Large intestine (tissue), 3 donors: Measurements from ENCODE around the gene SH3TC1. TPM values are rescaled to one million over a fixed set of nuclear protein-coding genes. Genes with fewer than 3 reads are reported as not detected.

ENCODE experiments used
- DNase-seq, 2 donors: peaks; one replicate each; pipeline versions ENCODE4 v3.0.0 to v3.0.0-alpha.2; 2013
- H3K27ac ChIP-seq: one replicate; pipeline ENCODE4 v1.5.1; 2013; ENCODE audit warnings: low read length
- H3K27me3 ChIP-seq: 2 replicates; pipeline ENCODE4 v1.6.1; 2013; ENCODE audit warnings: low read length; ENCODE audit not compliant: control insufficient read depth, insufficient read depth
- H3K36me3 ChIP-seq: 2 replicates; pipeline ENCODE4 v1.6.1; 2013; ENCODE audit warnings: low read length; ENCODE audit not compliant: control insufficient read depth, insufficient read depth
- H3K4me1 ChIP-seq: one replicate; pipeline ENCODE4 v1.6.1; 2013; ENCODE audit warnings: low read length; ENCODE audit not compliant: control insufficient read depth, insufficient read depth
- H3K4me3 ChIP-seq: one replicate; pipeline ENCODE4 v1.5.1; 2013; ENCODE audit warnings: low read length
- H3K9me3 ChIP-seq: one replicate; pipeline ENCODE4 v1.6.1; 2013; ENCODE audit warnings: mild to moderate bottlenecking, low read depth, low read length, moderate library complexity; ENCODE audit not compliant: control insufficient read depth
- WGBS: methylation state at CpG from one replicate; pipeline ENCODE4 v1.1.5; 2013; ENCODE audit warnings: low lambda C conversion rate; ENCODE audit not compliant: insufficient coverage; 5-methylcytosine and 5-hydroxymethylcytosine counted together
- polyA plus RNA-seq: library from polyadenylated mRNA; unstranded; fragments of 120-200 nt; gene quantifications from one replicate; pipeline ENCODE4 v1.2.1, GENCODE V29; 2013

Gene SH3TC1
- polyA plus RNA-seq, 1 donor = 21.1 TPM

DNA sequence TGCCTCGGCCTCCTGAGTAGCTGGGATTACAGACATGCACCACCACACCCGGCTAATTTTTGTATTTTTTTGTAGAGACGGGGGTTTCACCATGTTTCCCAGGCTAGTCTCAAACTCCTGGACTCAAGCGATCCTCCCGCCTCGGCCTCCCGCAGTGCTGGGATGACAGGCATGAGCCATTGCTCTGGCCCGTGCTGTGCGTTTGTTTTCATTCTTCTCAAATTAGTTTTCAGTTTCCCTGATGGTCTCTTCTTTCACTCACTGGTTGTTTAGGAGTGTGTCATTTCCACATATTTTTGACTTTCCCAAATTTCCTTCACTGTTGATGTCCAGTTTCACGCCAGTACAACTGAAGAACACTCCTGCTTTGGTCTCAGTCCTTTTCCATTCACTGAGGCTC lies 31.8 kb downstream of the SH3TC1 start:
- H3K4me1 ChIP-seq = peaks cover 5% of the 10 kb centered on the region
- peaks cover 56% of the 10 kb centered on the region for H3K36me3 ChIP-seq
- H3K27me3 ChIP-seq = no peaks in the 10 kb centered on the region
- H3K4me3 ChIP-seq = no peak overlapping the region
- no peaks in the 10 kb centered on the region for H3K9me3 ChIP-seq
- H3K27ac ChIP-seq = no peak overlapping the region
- DNase-seq = no peak
- WGBS = 100% methylated on average over 1 of the region's 10 CpGs

DNA sequence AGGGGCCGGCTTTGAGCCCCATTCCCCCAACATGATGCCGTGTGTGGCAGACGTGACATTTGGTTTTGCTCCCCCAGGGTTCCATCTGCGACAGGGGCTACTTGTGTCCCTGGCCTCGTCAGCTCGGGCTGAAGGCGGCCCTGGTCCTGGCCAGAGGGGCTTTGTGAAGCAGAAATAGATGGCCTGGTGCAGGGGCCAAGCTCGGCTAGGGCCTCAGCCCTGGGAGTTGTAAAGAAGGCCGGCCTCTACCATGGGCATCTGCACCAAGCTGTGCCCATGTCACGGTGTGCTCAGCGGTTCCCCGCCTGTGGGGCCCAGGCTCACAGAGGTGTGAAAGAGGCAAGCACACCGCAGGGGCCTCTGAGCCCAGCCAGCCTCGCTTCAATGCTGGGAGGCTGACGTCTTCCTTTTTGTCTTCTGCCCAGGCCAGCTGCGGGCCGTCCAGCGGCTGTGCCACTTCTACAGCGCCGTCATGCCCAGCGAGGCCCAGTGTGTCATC lies 32.5 kb downstream of the SH3TC1 start:
- Histone ChIP-seq H3K36me3 (peaks cover 58% of the 10 kb centered on the region), H3K9me3 (no peaks in the 10 kb centered on the region), H3K4me1 (no peaks in the 10 kb centered on the region), H3K27me3 (no peaks in the 10 kb centered on the region), H3K4me3 (no peak overlapping the region), H3K27ac (no peak overlapping the region)
- WGBS = no CpG with 5 or more reads among the region's 21 CpGs
- DNase-seq = no peak

DNA sequence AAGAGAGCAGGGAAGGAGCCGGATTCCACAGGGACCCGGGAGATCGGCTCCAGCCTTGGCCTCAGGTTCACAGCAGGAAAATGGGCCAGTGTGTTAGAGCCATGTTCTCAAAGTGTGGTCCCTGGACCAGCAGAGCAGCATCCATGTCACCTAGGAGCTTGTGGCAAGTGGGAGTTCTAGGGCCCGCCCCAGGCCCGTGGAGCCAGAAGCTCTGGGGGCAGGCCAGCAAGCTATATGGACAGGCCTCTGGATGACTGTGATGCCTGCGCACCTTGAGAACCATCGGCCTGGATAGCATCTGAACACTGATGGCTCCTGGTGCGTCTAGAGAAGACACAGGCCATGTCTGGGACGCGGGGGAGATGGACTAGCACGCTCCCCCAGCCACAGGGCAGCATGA lies 33.7 kb downstream of the SH3TC1 start:
- DNase-seq = no peak
- no peaks in the 10 kb centered on the region for H3K27me3 ChIP-seq
- peaks cover 2% of the 10 kb centered on the region for H3K4me1 ChIP-seq
- H3K27ac ChIP-seq = no peak overlapping the region
- no CpG with 5 or more reads among the region's 11 CpGs for WGBS
- H3K9me3 ChIP-seq = no peaks in the 10 kb centered on the region
- peaks cover 62% of the 10 kb centered on the region for H3K36me3 ChIP-seq
- no peak overlapping the region for H3K4me3 ChIP-seq

DNA sequence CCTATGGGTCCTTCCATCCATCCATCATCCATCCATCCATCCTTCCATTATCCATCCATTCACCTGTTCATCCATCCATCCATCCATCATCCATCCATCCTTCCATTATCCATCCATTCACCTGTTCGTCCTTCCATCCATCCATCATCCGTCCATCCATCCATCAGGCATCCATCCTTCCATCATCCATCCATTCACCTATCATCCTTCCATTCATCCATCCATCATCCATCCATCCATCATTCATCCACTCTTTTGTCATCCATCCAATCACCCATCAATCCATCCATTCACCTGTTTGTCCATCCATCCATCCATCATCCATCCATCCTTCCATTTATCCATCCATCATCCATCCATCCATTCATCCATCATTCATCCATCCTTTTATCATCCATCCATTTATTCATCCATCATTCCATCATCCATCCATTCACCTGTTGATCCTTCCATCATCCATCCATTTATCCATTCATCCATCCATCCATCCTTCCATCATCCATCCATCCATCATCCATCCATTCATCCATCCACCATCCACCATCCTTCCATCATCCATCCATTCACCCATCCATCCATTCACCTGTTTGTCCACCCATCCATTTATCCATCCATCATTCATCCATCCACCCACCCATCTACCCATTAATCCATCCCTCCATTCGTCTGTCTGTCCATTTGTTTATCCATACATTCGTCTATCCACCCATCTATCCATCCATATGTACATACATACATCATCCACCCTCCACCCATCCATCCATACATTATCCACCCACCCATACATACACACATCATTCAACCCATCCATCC lies 34.8 kb downstream of the SH3TC1 start:
- H3K9me3 ChIP-seq = no peaks in the 10 kb centered on the region
- H3K27ac ChIP-seq = no peak overlapping the region
- peaks cover 57% of the 10 kb centered on the region for H3K36me3 ChIP-seq
- H3K27me3 ChIP-seq = no peaks in the 10 kb centered on the region
- WGBS = 97% methylated on average over 2 of the region's 4 CpGs
- no peak overlapping the region for H3K4me3 ChIP-seq
- peaks cover 14% of the 10 kb centered on the region for H3K4me1 ChIP-seq
- no peak for DNase-seq

DNA sequence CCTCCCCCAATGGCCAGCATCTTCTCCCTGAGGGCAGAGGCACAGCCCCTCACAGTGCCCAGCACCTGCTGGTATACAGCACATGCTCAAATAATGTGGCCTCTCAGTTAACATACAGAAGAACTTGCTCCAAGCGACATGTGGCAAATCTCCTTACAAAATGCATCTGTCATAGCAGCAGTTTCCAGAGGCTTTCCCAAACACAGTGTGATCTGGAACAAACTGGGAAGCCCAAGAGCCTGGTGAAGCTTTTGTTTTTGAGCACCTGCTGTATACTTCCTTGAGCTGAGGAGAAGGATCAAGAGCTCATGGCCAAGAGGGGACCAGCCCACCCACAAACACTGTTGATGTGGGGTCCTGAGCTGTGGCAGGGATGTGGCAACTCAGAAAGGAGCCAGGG lies 35.6 kb downstream of the SH3TC1 start:
- DNase-seq = no peak
- Histone ChIP-seq H3K4me3 (no peak overlapping the region), H3K4me1 (peaks cover 20% of the 10 kb centered on the region), H3K27ac (no peak overlapping the region), H3K9me3 (no peaks in the 10 kb centered on the region), H3K27me3 (no peaks in the 10 kb centered on the region), H3K36me3 (peaks cover 61% of the 10 kb centered on the region)
- no CpG with 5 or more reads among the region's 1 CpG for WGBS

DNA sequence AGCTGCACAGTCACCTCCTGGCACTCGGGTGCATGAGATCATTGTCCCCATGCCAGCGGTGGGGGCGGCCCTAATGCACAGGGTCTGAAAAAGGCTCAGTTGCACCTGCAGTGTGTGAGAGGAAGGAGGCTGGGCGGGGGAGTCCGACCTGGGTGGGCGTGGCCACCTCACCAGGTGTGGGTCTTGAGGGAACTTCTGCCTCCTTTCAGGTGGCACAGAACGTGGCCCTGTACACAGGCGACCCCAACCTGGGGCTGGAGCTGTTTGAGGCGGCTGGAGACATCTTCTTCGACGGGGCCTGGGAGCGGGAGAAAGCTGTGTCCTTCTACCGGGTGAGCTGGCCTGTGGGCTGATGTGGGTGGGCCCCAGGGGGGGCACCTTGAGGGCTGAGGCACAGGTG lies 36.1 kb downstream of the SH3TC1 start:
- H3K9me3 ChIP-seq = no peaks in the 10 kb centered on the region
- H3K27me3 ChIP-seq = no peaks in the 10 kb centered on the region
- H3K36me3 ChIP-seq = peaks cover 66% of the 10 kb centered on the region
- no peak overlapping the region for H3K4me3 ChIP-seq
- no CpG with 5 or more reads among the region's 13 CpGs for WGBS
- H3K27ac ChIP-seq = no peak overlapping the region
- no peak for DNase-seq
- peaks cover 23% of the 10 kb centered on the region for H3K4me1 ChIP-seq

DNA sequence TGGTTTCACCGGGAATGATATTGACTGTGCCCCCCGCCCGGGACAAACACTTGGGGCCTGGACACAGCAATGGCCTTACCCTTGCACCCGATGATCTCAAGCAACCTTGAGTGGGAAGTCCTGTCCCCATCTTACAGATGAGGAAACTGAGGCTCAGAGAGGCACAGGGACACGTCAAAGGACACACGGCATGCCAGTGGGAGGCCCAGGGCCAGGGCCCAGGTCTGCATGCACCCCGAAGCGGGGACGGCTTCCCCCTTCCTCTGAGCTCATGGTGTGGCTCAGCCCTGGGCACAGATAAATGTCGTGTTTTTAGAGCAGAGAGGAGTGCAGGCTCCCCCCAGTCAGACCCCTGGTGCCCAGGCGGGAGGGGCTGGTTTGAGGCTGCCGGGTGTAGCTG lies 36.6 kb downstream of the SH3TC1 start:
- Histone ChIP-seq H3K4me3 (no peak overlapping the region), H3K36me3 (peaks cover 70% of the 10 kb centered on the region), H3K4me1 (peaks cover 23% of the 10 kb centered on the region), H3K9me3 (no peaks in the 10 kb centered on the region), H3K27ac (no peak overlapping the region), H3K27me3 (no peaks in the 10 kb centered on the region)
- no peak for DNase-seq
- no CpG with 5 or more reads among the region's 12 CpGs for WGBS

DNA sequence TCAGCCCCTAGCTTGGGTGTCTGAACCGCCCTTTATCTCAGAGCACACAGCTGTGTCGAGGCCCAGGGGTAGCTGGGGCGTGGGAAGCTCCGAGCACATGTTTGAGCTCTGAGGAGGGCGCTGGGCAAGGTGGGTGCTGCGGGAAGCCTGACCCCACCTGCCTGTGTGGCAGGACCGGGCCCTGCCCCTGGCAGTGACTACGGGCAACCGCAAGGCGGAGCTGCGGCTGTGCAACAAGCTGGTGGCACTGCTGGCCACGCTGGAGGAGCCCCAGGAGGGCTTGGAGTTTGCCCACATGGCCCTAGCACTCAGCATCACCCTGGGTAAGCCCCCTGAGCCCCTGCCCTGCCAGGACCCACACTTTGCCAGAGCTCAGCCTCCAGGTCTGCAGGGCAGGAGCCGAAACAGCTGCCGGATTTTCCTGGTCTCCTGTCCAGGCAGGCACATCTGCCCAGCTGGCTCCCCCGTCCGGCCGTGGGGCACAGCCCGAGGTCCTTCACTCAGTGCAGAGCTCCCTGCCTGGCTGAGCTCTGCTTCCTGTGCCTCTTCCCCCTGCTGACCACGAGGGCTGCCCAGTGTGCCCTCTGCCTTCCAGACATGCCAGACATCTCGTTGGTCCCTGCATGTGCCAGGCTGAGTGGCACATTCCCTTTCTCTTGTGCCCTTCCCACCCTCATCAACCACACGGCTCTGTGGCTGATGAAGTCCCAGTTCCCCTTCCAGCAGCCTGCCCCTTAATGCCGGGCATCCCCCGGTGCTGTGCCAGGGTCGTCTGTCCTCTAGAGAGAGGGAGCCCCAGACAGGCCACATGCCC lies 37.2 kb downstream of the SH3TC1 start:
- no peak overlapping the region for H3K27ac ChIP-seq
- H3K9me3 ChIP-seq = no peaks in the 10 kb centered on the region
- no peak overlapping the region for H3K4me3 ChIP-seq
- no peaks in the 10 kb centered on the region for H3K27me3 ChIP-seq
- H3K36me3 ChIP-seq = peaks cover 74% of the 10 kb centered on the region
- no CpG with 5 or more reads among the region's 24 CpGs for WGBS
- peaks cover 27% of the 10 kb centered on the region for H3K4me1 ChIP-seq
- DNase-seq = no peak

DNA sequence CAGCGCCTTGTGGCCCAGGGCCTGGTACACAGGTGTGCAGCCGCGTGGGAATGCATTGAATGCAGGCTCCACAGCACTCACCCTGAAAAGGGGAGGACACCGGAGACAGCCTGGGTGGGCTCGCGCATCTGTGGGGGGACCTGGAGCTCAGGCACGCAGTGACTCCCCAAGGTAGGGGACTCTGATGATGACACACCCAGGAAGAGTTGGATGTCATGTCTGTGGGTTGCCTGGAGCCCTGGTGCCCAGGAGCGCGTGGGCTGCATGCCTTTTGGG lies 37.8 kb downstream of the SH3TC1 start:
- peaks cover 79% of the 10 kb centered on the region for H3K36me3 ChIP-seq
- H3K4me3 ChIP-seq = no peak overlapping the region
- no CpG with 5 or more reads among the region's 9 CpGs for WGBS
- peaks cover 33% of the 10 kb centered on the region for H3K4me1 ChIP-seq
- H3K9me3 ChIP-seq = no peaks in the 10 kb centered on the region
- no peak for DNase-seq
- H3K27me3 ChIP-seq = no peaks in the 10 kb centered on the region
- no peak overlapping the region for H3K27ac ChIP-seq

DNA sequence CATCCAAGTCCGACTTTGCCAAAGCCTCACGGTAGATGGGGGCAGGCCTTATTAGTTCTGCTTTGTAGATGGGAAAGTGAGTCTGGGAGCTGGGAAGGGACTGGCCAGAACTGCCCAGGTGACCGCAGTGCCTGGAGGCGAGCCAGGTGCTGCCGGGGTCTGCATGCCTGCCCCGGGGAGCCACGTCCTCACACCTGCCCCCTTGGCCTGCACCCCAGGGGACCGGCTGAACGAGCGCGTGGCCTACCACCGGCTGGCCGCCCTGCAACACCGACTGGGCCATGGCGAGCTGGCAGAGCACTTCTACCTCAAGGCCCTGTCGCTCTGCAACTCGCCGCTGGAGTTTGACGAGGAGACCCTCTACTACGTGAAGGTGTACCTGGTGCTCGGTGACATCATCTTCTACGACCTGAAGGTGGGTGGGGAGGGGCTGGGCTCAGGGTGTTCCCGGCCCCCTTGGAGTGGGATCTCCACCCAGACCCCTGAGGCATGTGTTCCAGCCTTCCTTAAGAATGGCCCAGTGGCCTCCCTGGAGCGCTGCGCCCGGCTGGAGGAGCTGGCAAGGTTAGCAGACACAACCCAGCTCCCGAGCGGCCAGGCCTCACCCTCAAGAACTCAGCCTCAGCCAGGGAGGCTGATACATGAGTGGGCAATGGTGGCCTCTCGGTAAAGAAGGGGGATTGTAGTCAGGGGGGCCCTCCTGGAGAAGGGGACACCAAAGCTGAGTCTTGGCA lies 38.3 kb downstream of the SH3TC1 start:
- peak overlapping the region; percentile 68 for H3K27ac ChIP-seq
- no peak for DNase-seq
- no CpG with 5 or more reads among the region's 29 CpGs for WGBS
- H3K36me3 ChIP-seq = peaks cover 78% of the 10 kb centered on the region
- peaks cover 39% of the 10 kb centered on the region for H3K4me1 ChIP-seq
- H3K27me3 ChIP-seq = no peaks in the 10 kb centered on the region
- no peaks in the 10 kb centered on the region for H3K9me3 ChIP-seq
- H3K4me3 ChIP-seq = no peak overlapping the region
